GM19372 (cell line): ENCODE data around the gene BMAL1.

Experiments
- ATAC-seq: cut with Tn5 transposase; IDR thresholded peaks from one replicate; pipeline ENCODE4 v1.9.1; 2021; ENCODE audit warnings: mild to moderate bottlenecking, low read depth, moderate library complexity; ENCODE audit not compliant: unreplicated experiment

BMAL1 gene

DNA sequence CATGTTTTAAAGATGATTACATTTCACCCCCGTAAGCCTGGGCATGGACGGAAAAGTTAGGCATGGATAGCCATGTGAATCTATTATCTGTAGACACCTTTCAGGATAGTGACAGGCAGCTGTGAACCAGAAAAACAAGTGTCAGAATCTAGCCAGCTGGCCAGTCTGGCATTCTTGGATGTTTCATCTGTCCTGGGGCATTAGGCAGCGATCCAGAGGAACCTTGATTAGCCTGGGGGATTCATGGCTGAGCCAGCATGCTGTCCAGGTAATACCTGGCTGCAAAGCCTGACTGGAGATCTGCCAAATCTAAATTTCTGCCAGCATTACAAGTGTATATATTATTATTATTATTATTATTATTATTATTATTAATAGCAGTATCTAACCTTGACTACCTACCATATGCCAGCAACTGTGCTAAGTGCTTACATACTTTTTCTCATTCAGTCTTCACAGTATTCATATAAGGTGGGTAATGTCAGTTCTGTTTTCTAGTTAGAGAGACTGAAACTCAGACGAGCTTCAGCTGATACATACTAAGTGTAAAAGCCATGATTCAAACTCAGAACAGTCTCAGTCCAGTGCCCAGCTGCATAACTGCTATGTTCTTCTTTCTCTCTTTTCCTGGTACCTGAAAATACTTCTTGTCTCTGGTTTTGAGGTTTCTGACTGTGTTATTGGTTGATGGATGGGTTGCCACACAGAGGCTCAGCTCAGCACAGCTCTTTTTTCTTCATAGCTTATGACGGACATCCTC is 12.8 kb downstream of the BMAL1 start:
- no peak for ATAC-seq

DNA sequence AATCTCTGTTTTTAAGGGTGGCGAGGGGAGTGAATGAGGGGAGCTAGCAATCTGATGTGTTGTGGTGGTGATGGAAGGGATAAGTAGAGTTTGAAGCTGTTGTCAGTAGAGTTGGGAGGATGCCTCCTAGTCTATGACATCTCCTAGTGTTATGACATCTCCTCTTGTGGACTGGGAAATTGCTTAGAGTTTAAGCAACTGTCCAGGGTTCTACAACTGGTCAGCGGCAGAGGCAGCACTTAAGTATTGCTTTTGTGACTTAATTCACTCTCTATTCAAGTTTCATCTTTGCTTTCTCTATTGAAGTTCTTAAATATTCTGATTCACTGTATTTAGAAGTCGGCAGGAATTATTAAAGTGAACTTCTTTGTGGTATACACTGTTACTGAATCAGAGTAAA is 13.8 kb downstream of the BMAL1 start:
- no peak for ATAC-seq

DNA sequence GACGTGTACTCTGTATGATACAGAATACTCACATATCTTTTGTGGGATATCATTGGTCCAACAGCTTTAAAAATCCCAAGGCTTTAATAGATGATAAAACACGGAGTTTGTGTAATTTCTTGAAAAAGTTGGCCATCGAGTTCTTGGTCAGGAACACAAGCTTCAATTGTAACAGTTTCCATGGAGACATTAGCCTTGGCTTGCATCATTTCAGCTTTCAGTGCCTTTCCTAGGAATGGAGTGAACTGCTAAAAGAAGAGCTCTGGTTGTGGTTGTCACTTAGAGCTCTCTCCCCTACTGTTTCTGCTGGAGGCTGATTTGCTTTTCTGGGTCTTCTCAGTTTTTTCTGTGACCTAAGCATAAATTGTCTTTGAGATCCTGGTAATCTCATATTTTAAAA is 14.2 kb downstream of the BMAL1 start:
- ATAC-seq, result no peak

DNA sequence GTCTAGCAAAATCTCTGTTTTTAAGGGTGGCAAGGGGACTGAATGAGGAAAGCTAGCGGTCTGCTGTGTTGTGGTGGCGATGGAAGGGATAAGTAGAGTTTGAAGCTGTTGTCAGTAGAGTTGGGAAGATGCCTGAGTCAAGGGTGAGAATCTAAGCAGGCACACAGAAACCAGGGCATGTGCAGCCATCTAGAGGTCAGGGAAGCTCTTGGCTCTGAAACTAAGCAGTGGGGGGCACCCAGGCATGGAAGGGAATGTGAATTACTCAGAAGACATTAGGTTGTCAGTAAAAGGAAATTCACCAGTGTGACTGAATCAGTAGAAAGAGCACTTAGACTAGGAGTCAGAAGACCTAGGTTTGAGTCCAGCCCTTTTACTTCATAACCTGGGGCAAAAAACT is 15.4 kb downstream of the BMAL1 start:
- ATAC-seq, result no peak

DNA sequence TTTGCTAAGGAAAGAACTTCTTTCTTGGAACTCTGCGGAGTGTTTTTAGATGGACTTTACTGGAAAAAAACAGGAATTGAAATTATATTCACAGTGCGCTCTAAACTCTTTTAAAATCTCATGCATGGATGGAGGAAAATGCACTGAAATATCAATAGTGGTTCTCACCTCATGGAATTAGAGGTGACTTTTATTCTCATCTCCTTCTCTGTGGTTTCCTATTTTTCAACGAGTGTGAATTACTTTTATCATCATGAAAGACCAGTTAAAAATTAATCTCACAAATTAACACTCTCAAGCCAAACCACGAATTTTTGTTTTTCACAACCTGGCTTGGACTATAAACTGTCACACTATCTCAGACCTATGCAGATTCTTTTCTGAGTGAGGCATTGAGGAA is 16.6 kb downstream of the BMAL1 start:
- ATAC-seq, result no peak

DNA sequence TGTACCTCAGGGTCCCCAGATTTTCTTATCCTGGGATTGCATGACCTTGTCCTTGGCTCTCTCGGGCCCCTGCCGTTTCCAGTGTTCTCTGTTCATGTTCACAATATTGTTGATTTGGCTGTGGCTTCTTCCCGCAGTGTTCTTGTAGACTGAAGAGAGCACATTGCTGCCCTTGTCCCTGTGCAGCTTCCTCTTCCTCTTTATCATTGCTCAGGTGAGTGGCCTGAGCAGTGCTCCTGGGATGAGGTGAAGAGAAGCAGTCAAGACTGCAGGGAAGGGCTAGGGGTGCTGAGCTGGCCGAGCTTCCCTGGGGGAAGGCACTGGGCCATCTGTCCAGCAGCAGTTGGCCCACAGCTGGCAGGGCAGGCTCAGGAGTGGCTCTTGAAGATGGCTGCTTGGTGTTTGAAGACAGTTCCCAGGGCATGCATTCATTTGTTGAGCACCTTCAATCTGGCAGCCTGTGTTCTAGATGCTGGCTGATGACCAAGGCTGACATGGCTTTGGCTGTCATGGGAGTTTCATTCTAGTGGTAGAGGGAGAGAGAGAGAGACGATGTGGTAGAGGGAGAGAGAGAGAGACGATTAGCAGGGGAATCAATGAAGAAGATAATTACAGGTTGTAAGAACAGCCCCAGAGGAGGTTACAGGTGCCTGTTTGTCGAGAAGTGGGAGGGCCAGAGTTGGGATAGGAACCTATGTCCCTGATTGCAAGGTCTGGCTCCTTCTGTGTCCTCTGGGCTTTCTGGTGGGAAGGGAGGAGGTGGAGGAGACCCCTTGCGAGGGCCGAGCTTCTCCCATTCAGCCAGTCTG is 17.4 kb downstream of the BMAL1 start:
- ATAC-seq, result no peak

DNA sequence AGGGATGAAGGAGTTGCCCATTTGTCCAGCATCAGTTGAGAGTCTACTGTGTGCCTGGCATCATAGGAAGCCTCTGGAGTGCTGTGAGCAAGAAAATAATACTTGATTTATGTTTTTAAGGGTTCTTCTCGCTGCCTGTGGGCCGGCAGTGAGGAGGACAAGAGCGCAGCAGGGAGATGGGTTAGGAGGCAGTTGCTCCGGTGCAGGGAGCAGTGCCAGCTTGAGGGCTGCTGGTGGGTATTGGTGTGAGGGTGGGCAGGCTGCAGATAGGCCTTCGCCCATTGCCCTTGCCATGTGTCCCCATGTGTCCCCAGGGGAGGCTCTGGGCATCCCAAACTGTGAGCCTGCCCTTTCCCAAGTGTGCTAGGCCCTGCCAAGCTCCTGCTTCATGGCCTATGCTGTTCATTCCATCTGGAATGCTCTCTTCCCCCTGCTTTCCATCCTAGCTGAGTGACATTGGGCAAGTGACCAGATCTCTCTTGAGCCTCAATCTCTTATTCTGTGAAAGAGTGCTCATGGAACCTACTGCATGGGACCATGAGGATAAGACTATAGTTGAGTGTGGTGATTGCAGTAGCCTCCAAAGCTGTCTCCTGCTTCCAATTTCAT is 19.8 kb downstream of the BMAL1 start:
- ATAC-seq, result no peak

DNA sequence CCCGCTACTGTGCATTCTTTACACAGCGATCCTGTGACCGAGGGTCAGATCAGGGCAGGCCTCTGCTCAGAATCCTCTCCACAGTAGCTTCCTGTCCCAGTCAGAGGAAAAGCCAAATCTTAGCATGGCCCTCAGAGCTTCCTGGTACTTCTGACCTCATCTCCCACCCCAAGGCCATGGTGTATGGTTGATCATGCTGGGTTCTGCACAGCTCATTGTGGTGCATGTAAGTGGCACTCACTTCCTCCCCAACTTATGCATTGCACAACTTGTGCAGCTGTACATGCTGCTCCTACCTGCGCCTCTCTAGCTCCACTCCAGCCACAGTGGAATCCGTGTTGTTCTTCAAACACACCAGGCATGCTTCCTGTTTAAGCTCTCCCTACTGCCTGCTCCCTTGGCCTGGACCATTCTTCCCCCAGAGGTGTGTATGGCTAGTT is 20.3 kb downstream of the BMAL1 start:
- ATAC-seq, result no peak

DNA sequence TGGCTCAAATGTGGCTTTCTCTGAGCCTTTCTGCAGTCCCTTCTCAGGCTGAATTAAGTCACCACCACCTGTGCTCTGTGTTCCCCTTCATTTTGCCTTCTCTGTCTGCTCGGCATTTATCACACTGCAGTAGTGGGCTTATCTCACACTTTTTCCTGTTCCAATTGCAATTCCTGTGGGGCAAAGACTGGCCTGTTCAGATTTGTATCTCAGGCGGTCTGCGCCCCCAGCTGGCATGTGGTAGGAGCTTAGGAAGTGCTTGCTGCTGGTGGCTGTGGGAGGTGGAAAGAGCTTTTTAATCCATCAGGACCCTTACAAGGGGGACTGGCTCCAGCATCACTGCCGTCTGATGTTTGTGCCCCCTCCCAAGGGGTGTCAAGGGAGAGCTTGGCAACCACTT is 21.2 kb downstream of the BMAL1 start:
- ATAC-seq, result no peak

DNA sequence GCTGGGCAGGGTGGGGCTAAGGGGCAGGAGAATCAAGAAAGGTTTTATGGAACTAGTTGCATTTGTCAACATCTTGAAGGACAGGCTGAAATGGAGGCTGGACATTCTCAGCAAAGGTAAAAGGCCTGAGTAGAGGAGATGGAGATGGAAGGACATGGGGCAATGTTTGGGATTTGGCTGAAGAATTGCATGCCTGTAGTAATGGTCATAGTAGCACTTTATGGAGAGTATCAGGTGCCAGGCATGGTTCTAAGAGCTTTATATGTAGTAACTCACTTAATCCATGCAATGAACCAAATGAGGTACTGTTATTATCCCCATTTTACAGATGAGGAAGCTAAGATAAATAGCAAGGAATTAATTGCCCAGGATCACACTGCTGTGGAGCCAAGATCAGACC is 23.9 kb downstream of the BMAL1 start:
- no peak for ATAC-seq

DNA sequence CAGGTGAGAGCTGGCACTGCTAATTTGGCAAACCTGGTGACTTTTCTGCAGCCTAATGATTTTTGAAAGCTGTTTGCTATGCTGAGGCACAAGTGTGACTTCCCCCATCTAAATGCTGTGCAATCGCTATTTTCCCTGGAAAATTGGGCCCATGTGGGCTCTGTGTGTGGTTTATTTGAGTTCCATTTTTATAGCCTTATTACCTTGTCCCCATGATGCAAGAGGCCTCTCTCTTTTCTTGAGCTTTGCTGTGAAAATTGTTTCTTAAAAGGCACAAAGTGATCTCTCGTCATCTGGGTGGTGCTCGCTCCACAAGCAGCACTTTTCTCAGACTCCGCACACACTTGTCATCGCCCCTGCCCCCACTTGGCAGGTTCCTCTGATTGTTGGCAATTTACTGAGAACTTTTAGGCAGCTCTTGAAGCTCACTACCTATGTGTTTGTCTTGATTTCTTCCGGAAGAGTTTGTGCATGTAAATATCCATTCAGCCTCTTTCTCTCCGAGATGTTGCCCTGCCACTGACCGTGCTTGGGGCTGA is 24.9 kb downstream of the BMAL1 start:
- no peak for ATAC-seq

DNA sequence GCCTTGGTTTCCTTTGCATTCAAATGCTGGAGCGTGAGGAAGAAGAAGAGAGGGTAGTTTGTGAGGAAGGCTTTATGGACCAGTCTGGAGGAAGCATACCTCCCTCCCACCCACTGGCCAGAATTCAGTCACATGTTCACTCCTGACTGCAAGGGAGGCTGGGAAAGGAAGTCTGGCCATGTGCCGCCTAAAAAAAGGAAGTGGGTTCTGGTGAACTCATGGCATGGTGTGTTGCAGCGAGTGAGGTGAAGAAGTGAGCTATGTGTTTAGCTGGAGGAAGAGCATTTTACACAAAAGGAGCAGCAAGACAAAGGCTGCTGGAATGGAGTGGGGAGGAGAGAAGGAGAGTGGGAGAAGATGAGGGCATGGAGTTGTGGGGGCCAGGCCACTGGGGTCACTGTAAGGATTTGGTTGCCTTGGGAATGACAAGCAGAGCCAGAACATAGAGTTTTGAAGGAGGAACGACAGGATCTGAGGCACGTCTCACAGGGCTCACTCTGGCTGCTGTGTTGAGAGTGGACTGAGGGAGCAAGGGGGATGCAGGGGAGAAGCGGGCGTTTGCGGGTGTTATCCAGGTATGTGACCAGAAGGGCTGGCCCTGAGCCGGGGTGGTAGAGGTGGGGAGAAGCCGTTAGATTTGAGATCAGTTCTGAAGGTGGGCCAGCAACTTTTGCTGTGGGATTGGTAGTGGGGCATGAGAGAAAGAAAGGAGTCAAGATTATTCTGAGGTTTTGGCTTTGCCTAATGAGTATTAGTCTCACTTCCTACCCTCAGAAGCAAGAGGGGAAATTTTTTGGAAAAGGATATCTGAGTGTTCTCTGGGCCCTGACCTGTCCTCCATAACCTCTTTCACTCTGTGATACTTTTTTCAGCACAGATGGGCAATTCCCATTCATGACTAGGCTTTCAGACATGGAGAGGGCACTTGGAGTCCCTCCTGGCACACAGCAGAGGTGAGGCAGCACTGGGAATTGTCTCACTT is 26.4 kb downstream of the BMAL1 start:
- ATAC-seq, result no peak

DNA sequence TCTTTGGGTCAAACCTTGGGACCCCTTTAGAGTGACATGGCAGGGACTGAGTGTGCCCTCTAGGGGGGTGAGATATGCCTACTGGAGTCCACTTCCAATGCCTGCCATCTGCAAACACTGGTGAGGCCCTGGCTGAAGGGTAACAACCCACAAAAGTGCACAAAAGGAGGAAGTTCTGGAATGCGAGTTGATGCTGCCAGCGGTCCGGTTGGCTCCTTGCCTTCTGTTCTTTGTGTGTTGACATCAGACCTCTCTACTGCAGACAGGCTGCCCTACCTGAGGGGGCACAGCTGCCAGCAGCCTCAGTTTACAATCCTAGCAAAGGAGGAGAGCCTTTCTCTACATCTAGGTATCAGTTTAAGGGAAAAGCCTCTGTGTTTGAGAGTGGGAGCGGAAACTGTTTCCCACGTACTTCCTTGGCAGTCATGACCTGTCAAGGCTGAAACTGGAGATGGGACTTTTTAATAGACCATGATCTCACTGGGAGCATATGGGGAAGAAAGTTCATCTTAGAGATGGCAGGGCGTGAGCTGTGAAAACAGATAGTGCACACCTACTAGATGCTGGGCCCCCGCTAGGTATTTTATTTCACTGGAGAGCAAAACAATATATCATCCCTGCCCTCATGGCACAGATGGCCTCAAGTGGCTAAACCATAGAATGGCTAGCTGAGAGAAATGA is 27.2 kb downstream of the BMAL1 start:
- ATAC-seq, result no peak

DNA sequence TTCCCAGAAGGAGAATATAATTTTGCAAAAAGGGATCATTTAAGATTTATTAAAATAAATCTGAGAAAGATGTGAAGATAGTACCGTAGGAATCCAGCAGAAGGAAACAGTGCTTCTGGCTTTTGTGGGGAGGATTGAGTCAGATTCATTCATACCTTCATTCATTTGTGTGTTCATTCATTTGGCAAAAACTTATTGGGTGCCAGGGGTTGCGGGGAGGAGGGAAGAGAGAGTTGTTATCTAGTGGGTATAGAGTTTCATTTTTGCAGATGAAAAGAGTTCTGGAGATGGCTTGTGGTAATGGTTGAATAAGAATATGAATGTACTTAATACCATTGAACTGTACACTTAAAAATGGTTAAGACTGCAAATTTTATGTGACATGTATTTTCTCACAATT is 31.1 kb downstream of the BMAL1 start:
- no peak for ATAC-seq

DNA sequence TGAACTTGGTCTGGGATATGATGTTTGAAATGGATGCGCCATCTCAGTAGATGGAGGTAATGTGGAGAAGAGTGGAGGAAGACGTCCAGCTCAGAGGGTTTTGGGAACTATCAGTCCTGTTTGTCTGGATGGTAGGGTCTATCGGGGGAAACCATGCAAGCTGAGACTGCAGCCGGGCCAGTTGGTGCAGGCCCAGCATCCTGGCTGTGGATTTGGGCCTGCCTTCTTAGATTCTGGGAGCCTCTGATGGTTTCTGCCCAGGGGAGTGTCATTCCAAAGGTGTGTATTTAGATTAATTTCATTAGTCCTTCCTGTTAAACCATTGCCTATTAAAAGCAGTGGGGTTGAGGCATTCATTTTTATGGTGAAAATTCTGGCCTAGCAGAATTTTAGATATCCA is 31.6 kb downstream of the BMAL1 start:
- ATAC-seq, result no peak

DNA sequence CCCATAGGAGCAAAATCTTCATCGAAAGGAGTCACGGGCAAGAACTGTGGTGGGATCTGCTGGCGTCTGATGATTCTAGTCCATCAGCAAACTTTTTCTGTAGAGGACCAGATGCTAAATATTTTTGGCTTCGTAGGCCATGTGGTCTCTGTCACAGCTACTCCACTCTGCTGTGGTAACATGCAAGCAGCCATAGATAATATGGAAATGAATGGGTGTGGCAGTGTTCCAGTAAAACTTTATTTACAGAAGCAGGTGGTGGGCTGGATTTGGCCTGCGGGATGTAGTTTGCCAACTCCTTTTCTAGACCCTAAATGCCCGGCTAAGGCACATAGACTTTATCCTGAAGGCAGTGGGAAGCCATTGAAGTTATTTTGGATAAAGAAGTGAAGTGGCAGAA is 32.9 kb downstream of the BMAL1 start:
- no peak for ATAC-seq

DNA sequence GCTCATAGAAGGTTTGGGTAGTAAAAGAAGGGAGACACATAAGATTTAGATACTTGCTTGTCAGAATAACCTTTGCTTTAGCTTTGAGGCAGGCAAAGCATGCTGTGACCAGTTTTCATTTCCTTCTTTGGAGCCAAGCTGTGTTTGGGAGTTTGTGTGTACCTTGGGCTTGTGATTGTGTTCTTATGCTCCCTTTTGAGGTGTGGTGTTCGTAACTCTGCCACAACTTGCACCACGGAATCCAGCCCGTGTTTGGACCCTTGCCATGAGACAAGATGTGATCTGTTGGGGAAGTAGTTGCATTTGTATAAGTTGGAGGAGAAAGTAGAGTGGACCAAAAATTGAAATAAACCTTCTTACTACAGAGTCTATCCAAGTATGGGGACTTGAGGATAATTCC is 34.0 kb downstream of the BMAL1 start:
- ATAC-seq, result no peak

DNA sequence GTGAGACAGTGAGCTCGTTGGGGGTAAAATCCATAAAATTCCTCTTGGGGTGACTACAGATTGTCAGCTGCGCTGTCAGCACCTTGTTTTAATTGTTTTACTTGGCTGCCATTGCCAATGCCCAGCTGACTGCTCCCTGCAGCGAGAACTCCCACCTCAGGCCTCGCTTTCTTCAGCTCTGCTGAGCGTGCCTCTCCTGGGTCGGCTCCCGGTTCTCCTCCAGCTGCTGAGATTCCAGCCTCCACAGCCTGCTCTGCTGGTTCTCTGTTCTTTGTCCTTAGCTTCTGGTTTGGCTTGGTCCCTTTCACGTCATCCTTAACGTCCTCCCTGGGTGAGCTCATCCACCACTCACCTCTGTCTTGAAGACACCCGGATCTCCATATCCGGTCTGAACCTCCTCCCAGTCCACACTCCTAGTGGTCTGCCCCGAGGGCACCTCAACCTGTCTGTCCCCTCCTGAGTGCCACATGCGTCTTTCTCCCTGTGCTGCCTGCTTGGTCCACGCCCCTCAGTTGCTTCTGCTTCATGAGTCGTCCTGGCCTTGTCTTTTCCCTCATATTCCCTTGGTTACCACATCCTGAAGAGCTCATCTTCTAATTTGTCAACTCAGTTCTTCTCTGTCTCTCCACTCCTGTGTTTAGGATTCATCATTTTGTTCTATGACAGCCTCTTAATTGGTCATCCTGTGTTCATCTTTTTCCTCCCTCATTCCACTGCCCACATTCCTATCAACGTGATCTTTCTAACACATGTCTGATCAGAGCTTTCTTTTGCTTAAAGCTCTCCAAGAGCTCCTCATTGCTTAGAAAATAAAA is 35.6 kb downstream of the BMAL1 start:
- no peak for ATAC-seq
